ENCODE results near the gene APLN.

DNA sequence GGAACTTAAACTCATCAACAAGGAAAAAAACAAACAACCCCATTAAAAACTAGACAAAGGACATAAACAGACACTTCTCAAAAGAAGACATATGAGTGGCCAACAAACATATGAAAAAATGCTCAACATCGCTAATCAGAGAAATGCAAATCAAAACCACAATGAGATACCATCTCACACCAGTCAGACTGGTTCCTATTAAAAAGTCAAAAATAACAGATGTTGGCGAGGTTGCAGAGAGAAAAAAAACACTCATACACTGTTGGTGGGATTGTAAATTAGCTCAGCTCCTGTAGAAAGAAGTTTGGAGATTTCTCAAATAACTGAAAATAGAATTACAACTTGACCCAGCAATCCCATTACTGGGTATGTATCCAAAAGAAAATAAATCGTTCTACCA lies 28.7 kb downstream of the APLN start:
- TF ChIP-seq, protein P1, sequence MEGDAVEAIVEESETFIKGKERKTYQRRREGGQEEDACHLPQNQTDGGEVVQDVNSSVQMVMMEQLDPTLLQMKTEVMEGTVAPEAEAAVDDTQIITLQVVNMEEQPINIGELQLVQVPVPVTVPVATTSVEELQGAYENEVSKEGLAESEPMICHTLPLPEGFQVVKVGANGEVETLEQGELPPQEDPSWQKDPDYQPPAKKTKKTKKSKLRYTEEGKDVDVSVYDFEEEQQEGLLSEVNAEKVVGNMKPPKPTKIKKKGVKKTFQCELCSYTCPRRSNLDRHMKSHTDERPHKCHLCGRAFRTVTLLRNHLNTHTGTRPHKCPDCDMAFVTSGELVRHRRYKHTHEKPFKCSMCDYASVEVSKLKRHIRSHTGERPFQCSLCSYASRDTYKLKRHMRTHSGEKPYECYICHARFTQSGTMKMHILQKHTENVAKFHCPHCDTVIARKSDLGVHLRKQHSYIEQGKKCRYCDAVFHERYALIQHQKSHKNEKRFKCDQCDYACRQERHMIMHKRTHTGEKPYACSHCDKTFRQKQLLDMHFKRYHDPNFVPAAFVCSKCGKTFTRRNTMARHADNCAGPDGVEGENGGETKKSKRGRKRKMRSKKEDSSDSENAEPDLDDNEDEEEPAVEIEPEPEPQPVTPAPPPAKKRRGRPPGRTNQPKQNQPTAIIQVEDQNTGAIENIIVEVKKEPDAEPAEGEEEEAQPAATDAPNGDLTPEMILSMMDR (IDR thresholded peaks at IDR 0.05; ENCODE audit: low read depth, low read length, poor library complexity, severe bottlenecking), result no peak
- no peak for TF ChIP-seq EZH2phosphoT487 (IDR thresholded peaks at IDR 0.05; ENCODE audit: borderline replicate concordance, low read length)
